GM18508 (cell line): ENCODE results near the gene PRKCSH.
"Not testable (repeated sequence)": the region's sequence is repeated elsewhere in the genome, so short reads cannot be mapped to it uniquely, and the experiment has no call there.

Source experiments
- ATAC-seq: cut with Tn5 transposase; IDR thresholded peaks from one replicate; pipeline ENCODE4 v1.9.1; 2021; ENCODE audit warnings: moderate number of reproducible peaks; ENCODE audit not compliant: insufficient read depth, unreplicated experiment

Gene PRKCSH

GRCh38 chr19:11418549-11419506 is 16.6 kb upstream of the PRKCSH start, which contains the start of gene RGL3:
Gene RGL3, minus strand, starts transcription at chr19:11419314. Its CDS starts 36 bp downstream, at chr19:11419278.
- ATAC-seq = no peak

- ATAC-seq = no peak
These were observed 14.7 kb upstream of the PRKCSH start for GRCh38 chr19:11420429-11421370.

- ATAC-seq = no peak
These were observed 13.9 kb upstream of the PRKCSH start for GRCh38 chr19:11421371-11422098.

GRCh38 chr19:11422163-11423065 is 13.0 kb upstream of the PRKCSH start:
- no peak for ATAC-seq

GRCh38 chr19:11423164-11423790 is 12.2 kb upstream of the PRKCSH start:
- ATAC-seq = no peak

- no peak for ATAC-seq
These were observed 11.6 kb upstream of the PRKCSH start for GRCh38 chr19:11423791-11424181.

GRCh38 chr19:11425719-11426457 is 9.5 kb upstream of the PRKCSH start:
- no peak for ATAC-seq

GRCh38 chr19:11426656-11427055 is 8.8 kb upstream of the PRKCSH start:
- no peak for ATAC-seq

GRCh38 chr19:11433526-11433925 is 1.9 kb upstream of the PRKCSH start:
- ATAC-seq = not testable (repeated sequence)

- ATAC-seq = no peak
These were observed 755 bp upstream of the PRKCSH start for GRCh38 chr19:11434703-11435056.

GRCh38 chr19:11435833-11436313 is 438 bp downstream of the PRKCSH start:
- no peak for ATAC-seq

- ATAC-seq = no peak
These were observed 2.5 kb downstream of the PRKCSH start for GRCh38 chr19:11437955-11438354.

GRCh38 chr19:11444059-11444458 is 8.6 kb downstream of the PRKCSH start:
- ATAC-seq = no peak

- no peak for ATAC-seq
These were observed 9.7 kb downstream of the PRKCSH start for GRCh38 chr19:11445141-11445540.

- ATAC-seq = no peak
These were observed 10.8 kb downstream of the PRKCSH start for GRCh38 chr19:11446271-11446651.

- ATAC-seq = no peak
These were observed 11.3 kb downstream of the PRKCSH start for GRCh38 chr19:11446652-11447301.
